Adrenal gland (tissue), 5 donors: ENCODE data around the gene PYGB.

ENCODE experiments used
- POLR2A ChIP-seq, 2 donors: fragments of 450-650 bp; IDR thresholded peaks; one replicate each; pipeline ENCODE4 v1.6.1; 2017; ENCODE audit warnings: antibody characterized with exemption in 2 of 2, mild to moderate bottlenecking in 2 of 2, moderate library complexity in 1 of 2
- TF ChIP-seq, protein P1 (sequence below), 6 experiments: fragments of 450-650 bp in 4 of 6; fragments of 200-600 bp in 2 of 6; sonication (generic) in 1 of 6; IDR thresholded peaks; 1 replicate in 5 of 6; 2 replicates in 1 of 6; pipeline versions ENCODE4 v1.5.1 to v1.8.0; 2016 to 2021; ENCODE audit warnings: antibody characterized with exemption in 6 of 6, mild to moderate bottlenecking in 2 of 6, moderate library complexity in 1 of 6
- donor health status: DM: no; HTN: no; CAD: no.

DNA sequence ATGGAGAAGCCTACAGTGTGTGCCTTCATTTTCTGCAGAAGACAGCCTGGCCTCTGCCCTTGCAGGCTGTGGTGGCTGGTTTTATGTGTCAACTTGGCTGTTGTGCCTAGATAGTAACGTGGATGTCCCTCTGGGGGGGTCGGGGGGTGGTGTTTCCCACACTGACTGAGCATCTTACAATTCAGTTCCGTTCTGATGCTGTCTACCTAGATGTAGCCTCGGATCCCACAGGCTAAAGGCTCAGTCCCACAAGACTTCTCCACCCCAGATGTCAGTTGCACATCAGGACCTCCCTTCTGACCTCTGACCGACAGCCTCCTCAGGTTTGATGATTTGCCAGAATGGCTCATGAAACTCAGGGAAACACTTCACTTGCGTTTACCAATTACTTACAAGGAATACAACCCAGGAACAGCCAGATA is 4.4 kb downstream of the PYGB start:
- TF ChIP-seq, protein P1, sequence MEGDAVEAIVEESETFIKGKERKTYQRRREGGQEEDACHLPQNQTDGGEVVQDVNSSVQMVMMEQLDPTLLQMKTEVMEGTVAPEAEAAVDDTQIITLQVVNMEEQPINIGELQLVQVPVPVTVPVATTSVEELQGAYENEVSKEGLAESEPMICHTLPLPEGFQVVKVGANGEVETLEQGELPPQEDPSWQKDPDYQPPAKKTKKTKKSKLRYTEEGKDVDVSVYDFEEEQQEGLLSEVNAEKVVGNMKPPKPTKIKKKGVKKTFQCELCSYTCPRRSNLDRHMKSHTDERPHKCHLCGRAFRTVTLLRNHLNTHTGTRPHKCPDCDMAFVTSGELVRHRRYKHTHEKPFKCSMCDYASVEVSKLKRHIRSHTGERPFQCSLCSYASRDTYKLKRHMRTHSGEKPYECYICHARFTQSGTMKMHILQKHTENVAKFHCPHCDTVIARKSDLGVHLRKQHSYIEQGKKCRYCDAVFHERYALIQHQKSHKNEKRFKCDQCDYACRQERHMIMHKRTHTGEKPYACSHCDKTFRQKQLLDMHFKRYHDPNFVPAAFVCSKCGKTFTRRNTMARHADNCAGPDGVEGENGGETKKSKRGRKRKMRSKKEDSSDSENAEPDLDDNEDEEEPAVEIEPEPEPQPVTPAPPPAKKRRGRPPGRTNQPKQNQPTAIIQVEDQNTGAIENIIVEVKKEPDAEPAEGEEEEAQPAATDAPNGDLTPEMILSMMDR (IDR thresholded peaks at IDR 0.05) = no peak
- no peak for TF ChIP-seq POLR2A (IDR thresholded peaks at IDR 0.05)
